Fibroblast of mammary gland (primary cell): Measurements from ENCODE around the gene OTOP2.

Experiments
- DNase-seq: peaks from one replicate; pipeline ENCODE4 v3.0.0-alpha.2; 2010; ENCODE audit warnings: low read depth
- H3K4me3 ChIP-seq: 2 replicates; pipeline ENCODE4 v1.5.1; 2011; ENCODE audit warnings: low read depth, mild to moderate bottlenecking, low read length, moderate library complexity; ENCODE audit not compliant: control insufficient read depth
- CTCF ChIP-seq: conservative IDR thresholded peaks from 2 replicates; pipeline ENCODE4 v1.5.1; 2011; ENCODE audit warnings: low read depth, low read length, inconsistent platforms; ENCODE audit not compliant: control insufficient read depth, insufficient read depth

The OTOP2 gene

GRCh38 chr17:74878658-74879057, 45.4 kb upstream of the OTOP2 start:
- no peak for TF ChIP-seq CTCF
- no peak for DNase-seq
- no peak overlapping the region for H3K4me3 ChIP-seq

GRCh38 chr17:74879308-74879707, 44.8 kb upstream of the OTOP2 start:
- DNase-seq: no peak
- H3K4me3 ChIP-seq: no peak overlapping the region
- no peak for TF ChIP-seq CTCF

- DNase-seq: no peak
- no peak overlapping the region for H3K4me3 ChIP-seq
- TF ChIP-seq CTCF: no peak
Observed at GRCh38 chr17:74881073-74881472, 43.0 kb upstream of the OTOP2 start.

- H3K4me3 ChIP-seq: no peak overlapping the region
- no peak for DNase-seq
- no peak for TF ChIP-seq CTCF
Observed at GRCh38 chr17:74882517-74883240, 41.4 kb upstream of the OTOP2 start.

- peak; percentile 47 for DNase-seq
Observed at GRCh38 chr17:74883241-74883745, 40.8 kb upstream of the OTOP2 start.

GRCh38 chr17:74888469-74888868, 35.6 kb upstream of the OTOP2 start:
- no peak for DNase-seq
- H3K4me3 ChIP-seq: no peak overlapping the region
- no peak for TF ChIP-seq CTCF

More at GRCh38 chr17:74883241-74883745, 40.8 kb upstream of the OTOP2 start:
- no peak overlapping the region for H3K4me3 ChIP-seq
- TF ChIP-seq CTCF: no peak

GRCh38 chr17:74890554-74890953, 33.5 kb upstream of the OTOP2 start:
- DNase-seq: no peak
- H3K4me3 ChIP-seq: no peak overlapping the region
- TF ChIP-seq CTCF: no peak
